PC-9 (cell line): ENCODE measurements around the gene SMAP2. TPM values are rescaled to one million over a fixed set of nuclear protein-coding genes. Genes with fewer than 3 reads are reported as not detected.

Experiments used
- BruUV-seq: library from RNA; stranded (reverse); fragments of 400-500 nt; replicated peaks from 2 replicates; lab custom pipeline; 2021; lab: Mats Ljungman, UMichigan
- CTCF ChIA-PET: fragments of 300-600 bp; sonication (Branson Sonifier 250); formaldehyde crosslinking; loops from one replicate; lab custom pipeline; 2022; ENCODE audit warnings: antibody characterized with exemption; lab: Charles Lee
- POLR2A ChIA-PET: fragments of 300-600 bp; sonication (Branson Sonifier 250); formaldehyde crosslinking; loops from one replicate; lab custom pipeline; 2022; ENCODE audit warnings: antibody characterized with exemption; ENCODE audit not compliant: unreplicated experiment; lab: Charles Lee
- DNase-seq, 2 experiments: peaks; one replicate each; pipeline versions ENCODE4 v3.0.0 to v3.0.0-alpha.2; 2015 to 2022; ENCODE audit warnings: mixed read lengths in 1 of 2
- H2AFZ ChIP-seq: fragments of 200-600 bp; sonication (generic); 2 replicates; pipeline ENCODE4 v1.8.1; 2017; ENCODE audit warnings: antibody characterized with exemption
- H3F3A ChIP-seq: fragments of 200-600 bp; sonication (generic); 2 replicates; pipeline ENCODE4 v1.8.1; 2017; ENCODE audit warnings: antibody characterized with exemption, mild to moderate bottlenecking, low read depth; ENCODE audit not compliant: insufficient read depth
- H3K27ac ChIP-seq: fragments of 200-600 bp; sonication (generic); 2 replicates; pipeline ENCODE4 v1.6.1; 2016; ENCODE audit warnings: mixed run types
- H3K27me3 ChIP-seq: fragments of 200-600 bp; sonication (generic); 2 replicates; pipeline ENCODE4 v1.6.1; 2016; ENCODE audit warnings: low read depth, mixed run types; ENCODE audit not compliant: insufficient read depth
- H3K36me3 ChIP-seq: fragments of 200-600 bp; sonication (generic); 2 replicates; pipeline ENCODE4 v1.6.1; 2016; ENCODE audit warnings: low read depth, mixed run types
- H3K4me1 ChIP-seq: fragments of 200-600 bp; sonication (generic); replicated peaks from 2 replicates; pipeline ENCODE4 v1.6.1; 2016; ENCODE audit warnings: mixed run types; ENCODE audit not compliant: insufficient read depth
- H3K4me2 ChIP-seq: fragments of 200-600 bp; sonication (generic); 2 replicates; pipeline ENCODE4 v1.6.1; 2017; ENCODE audit warnings: mixed run types
- H3K4me3 ChIP-seq: fragments of 200-600 bp; sonication (generic); 2 replicates; pipeline ENCODE4 v1.6.1; 2016; ENCODE audit warnings: mixed run types
- H3K79me2 ChIP-seq: fragments of 200-600 bp; sonication (generic); 2 replicates; pipeline ENCODE4 v1.6.1; 2017; ENCODE audit warnings: low read depth, mixed run types
- H3K9me2 ChIP-seq: fragments of 200-600 bp; sonication (generic); 2 replicates; pipeline ENCODE4 v1.8.1; 2017; ENCODE audit warnings: mild to moderate bottlenecking; ENCODE audit not compliant: insufficient read depth
- H3K9me3 ChIP-seq: fragments of 200-600 bp; sonication (generic); 2 replicates; pipeline ENCODE4 v1.8.1; 2016; ENCODE audit warnings: low read depth; ENCODE audit not compliant: insufficient read depth
- H4K20me1 ChIP-seq: fragments of 200-600 bp; sonication (generic); 2 replicates; pipeline ENCODE4 v1.8.1; 2017; ENCODE audit not compliant: insufficient read depth
- CTCF ChIP-seq: fragments of 200-600 bp; sonication (generic); conservative IDR thresholded peaks from 2 replicates; pipeline ENCODE4 v1.6.1; 2017; ENCODE audit warnings: mixed run types, antibody characterized with exemption, mild to moderate bottlenecking, moderate library complexity
- EZH2 ChIP-seq: fragments of 200-600 bp; sonication (generic); IDR thresholded peaks from 2 replicates; pipeline ENCODE4 v1.8.0; 2017; ENCODE audit warnings: antibody characterized with exemption, low read depth
- intact Hi-C: fragments of 100-400 bp; cut with micrococcal nuclease; formaldehyde crosslinking; loops from one replicate; pipeline ENCODE4 v1.10.0; 2022; ENCODE audit not compliant: unreplicated experiment
- total RNA-seq: library from RNA; stranded (reverse); gene quantifications from 2 replicates; pipeline ENCODE4 v1.2.3, GENCODE V29; 2021

Gene SMAP2
- total RNA-seq, 1 experiment from 2014 or later, result 19.7 TPM

- no peaks in the 10 kb centered on the region for H3K4me1 ChIP-seq
- no peak overlapping the region for H3K4me3 ChIP-seq
- no peaks in the 10 kb centered on the region for H3K36me3 ChIP-seq
- BruUV-seq, result no TSS peak
- POLR2A ChIA-PET, result no interaction called here
- TF ChIP-seq CTCF (no peak), EZH2 (no peak)
- H3F3A ChIP-seq, result no peaks in the 10 kb centered on the region
- no peaks in the 10 kb centered on the region for H4K20me1 ChIP-seq
- DNase-seq, result no peak
- H3K4me2 ChIP-seq, result no peak overlapping the region
- intact Hi-C loops, result no loop called here
- no peaks in the 10 kb centered on the region for H3K27me3 ChIP-seq
- H3K79me2 ChIP-seq, result peaks cover 19% of the 10 kb centered on the region; the same call in 1 of the 2 replicates
- no peaks in the 10 kb centered on the region for H3K9me3 ChIP-seq
- H2AFZ ChIP-seq, result no peak overlapping the region
- CTCF ChIA-PET, result interaction anchor here (0.5 kb wide), 1 partner anchor 1057 kb away, joined by 4 read pairs; no protein-coding TSS in a partner anchor
- no peak overlapping the region for H3K27ac ChIP-seq
- no peaks in the 10 kb centered on the region for H3K9me2 ChIP-seq
These were observed 7.3 kb downstream of the SMAP2 start for GRCh38 chr1:40380817-40381216.

- H4K20me1 ChIP-seq, result no peaks in the 10 kb centered on the region
- H2AFZ ChIP-seq, result no peak overlapping the region
- H3K27me3 ChIP-seq, result no peaks in the 10 kb centered on the region
- CTCF ChIA-PET, result interaction anchor here (0.5 to 0.7 kb wide), 2 partner anchors 934 to 1056 kb away, joined by 3 to 4 read pairs; no protein-coding TSS in a partner anchor
- no peaks in the 10 kb centered on the region for H3F3A ChIP-seq
- TF ChIP-seq CTCF (no peak), EZH2 (no peak)
- no peaks in the 10 kb centered on the region for H3K9me2 ChIP-seq
- no peaks in the 10 kb centered on the region for H3K4me1 ChIP-seq
- H3K36me3 ChIP-seq, result no peaks in the 10 kb centered on the region
- no TSS peak for BruUV-seq
- H3K9me3 ChIP-seq, result no peaks in the 10 kb centered on the region
- POLR2A ChIA-PET, result interaction anchor here (0.5 to 0.6 kb wide), 2 partner anchors 18 to 228 kb away, joined by 4 to 11 read pairs; no protein-coding TSS in a partner anchor
- peaks cover 19% of the 10 kb centered on the region; the same call in 1 of the 2 replicates for H3K79me2 ChIP-seq
- no peak overlapping the region for H3K4me2 ChIP-seq
- intact Hi-C loops, result no loop called here
- H3K27ac ChIP-seq, result no peak overlapping the region
- no peak for DNase-seq
- no peak overlapping the region for H3K4me3 ChIP-seq
These were observed 8.0 kb downstream of the SMAP2 start for GRCh38 chr1:40381268-40382107.

- Histone ChIP-seq H3K4me3 (no peak overlapping the region), H3K4me1 (no peaks in the 10 kb centered on the region), H2AFZ (no peak overlapping the region), H3K4me2 (no peak overlapping the region), H3F3A (no peaks in the 10 kb centered on the region), H3K27me3 (no peaks in the 10 kb centered on the region), H3K9me3 (no peaks in the 10 kb centered on the region), H3K27ac (no peak overlapping the region), H4K20me1 (no peaks in the 10 kb centered on the region), H3K9me2 (no peaks in the 10 kb centered on the region), H3K79me2 (peaks cover 19% of the 10 kb centered on the region; the same call in 1 of the 2 replicates), H3K36me3 (no peaks in the 10 kb centered on the region)
- intact Hi-C loops, result no loop called here
- POLR2A ChIA-PET, result interaction anchor here (0.5 to 0.6 kb wide), 3 partner anchors 18 to 357 kb away, joined by 4 to 11 read pairs (median 6); no protein-coding TSS in a partner anchor
- CTCF ChIA-PET, result no interaction called here
- BruUV-seq, result no TSS peak
- TF ChIP-seq CTCF, result no peak
- TF ChIP-seq EZH2, result no peak
- DNase-seq, result no peak
These were observed 8.6 kb downstream of the SMAP2 start for GRCh38 chr1:40382108-40382460.
